ENCODE measurements around the gene VPS11. TPM values are rescaled to one million over a fixed set of nuclear protein-coding genes. Genes with fewer than 3 reads are reported as not detected.

The VPS11 gene
- total RNA-seq, 1 donor from 2014 or later, result 42.6 TPM

DNA sequence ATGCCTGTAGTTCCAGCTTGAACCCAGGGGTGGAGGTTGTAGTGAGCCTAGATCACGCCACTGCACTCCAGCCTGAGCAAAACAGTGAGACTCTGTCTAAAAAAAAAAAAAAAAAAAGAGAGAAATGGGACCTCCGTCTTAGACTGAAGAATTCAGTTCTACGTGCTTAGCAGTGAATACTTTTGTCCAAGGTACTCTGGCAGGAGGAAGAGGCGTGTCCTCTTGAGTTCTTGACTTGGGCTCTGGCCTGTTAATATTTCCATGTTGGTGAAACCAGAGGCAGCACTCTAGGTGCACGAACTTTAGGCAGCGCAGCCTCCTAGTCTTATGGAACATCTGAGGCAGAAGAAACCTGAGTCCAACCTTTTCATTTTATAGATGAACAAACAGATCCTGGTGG lies 19.5 kb downstream of the VPS11 start:
- Mint-ChIP-seq H3K27ac (ENCODE audit: unreplicated experiment) (no peak overlapping the region), H3K27me3 (ENCODE audit: unreplicated experiment) (no peaks in the 10 kb centered on the region), H3K4me1 (ENCODE audit: unreplicated experiment) (peaks cover 20% of the 10 kb centered on the region), H3K9me3 (ENCODE audit: unreplicated experiment) (no peaks in the 10 kb centered on the region), H3K36me3 (ENCODE audit: unreplicated experiment) (peaks cover 4% of the 10 kb centered on the region), H3K4me3 (ENCODE audit: unreplicated experiment) (peak overlapping the region; percentile 26)
- no peak for DNase-seq (ENCODE audit: extremely low spot score, unreplicated experiment)
- TF ChIP-seq, protein P1, sequence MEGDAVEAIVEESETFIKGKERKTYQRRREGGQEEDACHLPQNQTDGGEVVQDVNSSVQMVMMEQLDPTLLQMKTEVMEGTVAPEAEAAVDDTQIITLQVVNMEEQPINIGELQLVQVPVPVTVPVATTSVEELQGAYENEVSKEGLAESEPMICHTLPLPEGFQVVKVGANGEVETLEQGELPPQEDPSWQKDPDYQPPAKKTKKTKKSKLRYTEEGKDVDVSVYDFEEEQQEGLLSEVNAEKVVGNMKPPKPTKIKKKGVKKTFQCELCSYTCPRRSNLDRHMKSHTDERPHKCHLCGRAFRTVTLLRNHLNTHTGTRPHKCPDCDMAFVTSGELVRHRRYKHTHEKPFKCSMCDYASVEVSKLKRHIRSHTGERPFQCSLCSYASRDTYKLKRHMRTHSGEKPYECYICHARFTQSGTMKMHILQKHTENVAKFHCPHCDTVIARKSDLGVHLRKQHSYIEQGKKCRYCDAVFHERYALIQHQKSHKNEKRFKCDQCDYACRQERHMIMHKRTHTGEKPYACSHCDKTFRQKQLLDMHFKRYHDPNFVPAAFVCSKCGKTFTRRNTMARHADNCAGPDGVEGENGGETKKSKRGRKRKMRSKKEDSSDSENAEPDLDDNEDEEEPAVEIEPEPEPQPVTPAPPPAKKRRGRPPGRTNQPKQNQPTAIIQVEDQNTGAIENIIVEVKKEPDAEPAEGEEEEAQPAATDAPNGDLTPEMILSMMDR (IDR thresholded peaks at IDR 0.05), result no peak

DNA sequence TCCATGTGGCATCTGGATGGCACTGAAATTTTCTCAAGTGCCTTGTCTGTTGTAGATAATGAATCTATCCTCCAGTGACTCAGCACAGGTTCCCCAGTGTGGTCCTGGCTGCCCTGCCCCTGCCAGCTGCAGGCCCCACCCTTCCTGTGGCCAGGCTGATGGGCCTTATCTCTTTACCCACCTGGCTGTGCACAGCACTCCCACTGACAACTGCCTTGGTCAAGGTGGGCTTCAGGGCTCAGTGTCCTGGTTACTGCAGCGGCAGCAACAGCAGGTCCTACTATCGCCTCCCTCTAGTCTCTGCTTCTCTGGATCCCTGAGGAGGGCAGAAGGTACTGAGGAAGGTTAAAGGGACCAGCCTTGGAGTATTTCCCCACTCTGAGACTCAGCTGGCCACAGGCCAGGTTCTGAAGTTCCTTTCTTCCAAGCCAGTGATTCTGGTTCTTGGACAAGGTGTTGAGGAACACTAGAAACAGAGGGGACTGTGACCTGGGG lies 20.2 kb downstream of the VPS11 start:
- no peaks in the 10 kb centered on the region for H3K9me3 Mint-ChIP-seq (ENCODE audit: unreplicated experiment)
- no peak overlapping the region for H3K4me3 Mint-ChIP-seq (ENCODE audit: unreplicated experiment)
- H3K27me3 Mint-ChIP-seq (ENCODE audit: unreplicated experiment), result no peaks in the 10 kb centered on the region
- no peak for DNase-seq (ENCODE audit: extremely low spot score, unreplicated experiment)
- peaks cover 27% of the 10 kb centered on the region for H3K4me1 Mint-ChIP-seq (ENCODE audit: unreplicated experiment)
- TF ChIP-seq, protein P1 (IDR thresholded peaks at IDR 0.05), result no peak
- no peak overlapping the region for H3K27ac Mint-ChIP-seq (ENCODE audit: unreplicated experiment)
- H3K36me3 Mint-ChIP-seq (ENCODE audit: unreplicated experiment), result no peaks in the 10 kb centered on the region

DNA sequence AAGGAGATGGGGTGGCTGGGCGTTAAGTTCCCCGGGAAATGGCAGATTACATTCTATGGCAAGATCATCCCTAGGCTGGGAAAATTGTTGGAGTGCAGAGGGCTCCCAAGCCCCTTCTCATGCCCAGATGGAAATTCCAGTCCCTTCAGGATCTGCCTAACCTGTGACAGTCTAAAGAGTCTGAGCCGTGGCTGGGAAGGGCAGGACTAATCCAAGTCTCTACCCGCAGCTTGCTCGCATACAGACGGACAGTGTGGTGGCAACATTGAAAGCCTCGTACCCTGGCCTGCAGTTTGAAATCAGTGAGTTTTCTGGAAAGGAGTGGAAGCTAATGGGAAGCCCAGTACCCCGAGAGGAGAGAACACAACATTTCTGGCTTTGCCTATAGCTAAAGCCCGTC lies 20.8 kb downstream of the VPS11 start:
- TF ChIP-seq, protein P1 (IDR thresholded peaks at IDR 0.05), result no peak
- H3K4me3 Mint-ChIP-seq (ENCODE audit: unreplicated experiment), result no peak overlapping the region
- peak overlapping the region; percentile 4 for H3K27ac Mint-ChIP-seq (ENCODE audit: unreplicated experiment)

DNA sequence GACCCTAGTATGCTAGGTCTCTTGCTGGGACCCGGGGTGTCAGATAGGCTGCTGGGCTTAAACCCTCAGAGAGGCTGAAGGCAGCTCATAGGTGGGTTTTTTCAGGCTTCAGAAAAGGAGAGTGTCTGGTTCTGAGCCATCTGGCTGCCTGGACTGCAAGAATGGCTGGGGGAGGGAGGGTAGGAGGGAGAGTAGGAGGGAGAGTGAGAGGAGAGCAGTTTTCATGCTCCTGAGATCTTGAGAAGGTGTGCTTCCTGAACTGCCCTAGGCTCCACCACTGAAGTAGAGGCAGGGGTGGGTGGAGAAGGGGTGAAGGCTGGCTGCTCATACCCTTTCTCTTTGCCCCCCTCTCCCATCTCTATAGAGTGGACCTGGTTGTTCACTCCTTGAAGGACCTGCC lies 21.7 kb downstream of the VPS11 start:
- no peak for DNase-seq (ENCODE audit: extremely low spot score, unreplicated experiment)
- Mint-ChIP-seq H3K27me3 (ENCODE audit: unreplicated experiment) (no peaks in the 10 kb centered on the region), H3K9me3 (ENCODE audit: unreplicated experiment) (no peaks in the 10 kb centered on the region), H3K4me3 (ENCODE audit: unreplicated experiment) (no peak overlapping the region), H3K36me3 (ENCODE audit: unreplicated experiment) (no peaks in the 10 kb centered on the region), H3K27ac (ENCODE audit: unreplicated experiment) (no peak overlapping the region), H3K4me1 (ENCODE audit: unreplicated experiment) (peaks cover 38% of the 10 kb centered on the region)
- TF ChIP-seq, protein P1 (IDR thresholded peaks at IDR 0.05), result no peak

More for the DNA sequence above, 20.8 kb downstream of the VPS11 start:
- Mint-ChIP-seq H3K27me3 (ENCODE audit: unreplicated experiment) (no peaks in the 10 kb centered on the region), H3K4me1 (ENCODE audit: unreplicated experiment) (peaks cover 32% of the 10 kb centered on the region), H3K36me3 (ENCODE audit: unreplicated experiment) (no peaks in the 10 kb centered on the region), H3K9me3 (ENCODE audit: unreplicated experiment) (no peaks in the 10 kb centered on the region)
- DNase-seq (ENCODE audit: extremely low spot score, unreplicated experiment), result no peak

DNA sequence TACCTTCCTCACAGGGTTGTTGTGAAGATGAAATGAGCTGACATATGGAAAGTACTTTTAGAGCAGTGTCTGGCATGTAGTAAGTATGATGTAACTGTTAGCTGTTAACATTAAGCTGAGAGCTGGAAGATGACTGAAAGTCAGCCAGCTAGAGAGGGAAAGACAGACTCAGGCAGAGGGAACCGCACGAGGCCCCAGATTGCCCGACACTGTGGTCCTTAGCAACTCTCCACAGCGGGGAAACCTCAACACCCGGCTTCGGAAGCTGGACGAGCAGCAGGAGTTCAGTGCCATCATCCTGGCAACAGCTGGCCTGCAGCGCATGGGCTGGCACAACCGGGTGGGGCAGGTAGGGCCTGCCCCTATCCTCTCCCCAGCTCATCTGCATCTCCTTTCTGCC lies 23.6 kb downstream of the VPS11 start:
- Mint-ChIP-seq H3K4me3 (ENCODE audit: unreplicated experiment) (no peak overlapping the region), H3K27me3 (ENCODE audit: unreplicated experiment) (no peaks in the 10 kb centered on the region), H3K9me3 (ENCODE audit: unreplicated experiment) (no peaks in the 10 kb centered on the region), H3K36me3 (ENCODE audit: unreplicated experiment) (no peaks in the 10 kb centered on the region), H3K27ac (ENCODE audit: unreplicated experiment) (no peak overlapping the region), H3K4me1 (ENCODE audit: unreplicated experiment) (peaks cover 32% of the 10 kb centered on the region)
- TF ChIP-seq, protein P1 (IDR thresholded peaks at IDR 0.05), result no peak
- no peak for DNase-seq (ENCODE audit: extremely low spot score, unreplicated experiment)

All from osteocyte (in vitro differentiated cells).